ENCODE results near the gene ACSM2B.
"Not testable (repeated sequence)": the region's sequence is repeated elsewhere in the genome, so short reads cannot be mapped to it uniquely, and the experiment has no call there.

- TF ChIP-seq, protein P1, sequence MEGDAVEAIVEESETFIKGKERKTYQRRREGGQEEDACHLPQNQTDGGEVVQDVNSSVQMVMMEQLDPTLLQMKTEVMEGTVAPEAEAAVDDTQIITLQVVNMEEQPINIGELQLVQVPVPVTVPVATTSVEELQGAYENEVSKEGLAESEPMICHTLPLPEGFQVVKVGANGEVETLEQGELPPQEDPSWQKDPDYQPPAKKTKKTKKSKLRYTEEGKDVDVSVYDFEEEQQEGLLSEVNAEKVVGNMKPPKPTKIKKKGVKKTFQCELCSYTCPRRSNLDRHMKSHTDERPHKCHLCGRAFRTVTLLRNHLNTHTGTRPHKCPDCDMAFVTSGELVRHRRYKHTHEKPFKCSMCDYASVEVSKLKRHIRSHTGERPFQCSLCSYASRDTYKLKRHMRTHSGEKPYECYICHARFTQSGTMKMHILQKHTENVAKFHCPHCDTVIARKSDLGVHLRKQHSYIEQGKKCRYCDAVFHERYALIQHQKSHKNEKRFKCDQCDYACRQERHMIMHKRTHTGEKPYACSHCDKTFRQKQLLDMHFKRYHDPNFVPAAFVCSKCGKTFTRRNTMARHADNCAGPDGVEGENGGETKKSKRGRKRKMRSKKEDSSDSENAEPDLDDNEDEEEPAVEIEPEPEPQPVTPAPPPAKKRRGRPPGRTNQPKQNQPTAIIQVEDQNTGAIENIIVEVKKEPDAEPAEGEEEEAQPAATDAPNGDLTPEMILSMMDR (IDR thresholded peaks at IDR 0.05) = not testable (repeated sequence)
- TF ChIP-seq NFYB (CRISPR knock-in tag; conservative IDR thresholded peaks at IDR 0.05; ENCODE audit: low read depth); ATF1 (CRISPR knock-in tag; IDR thresholded peaks at IDR 0.05); TCF7 (CRISPR knock-in tag; IDR thresholded peaks at IDR 0.05; ENCODE audit: low read depth); OVOL2 (CRISPR knock-in tag; IDR thresholded peaks at IDR 0.05; ENCODE audit: borderline replicate concordance); SP1 (CRISPR knock-in tag; conservative IDR thresholded peaks at IDR 0.05); ZNF263 (CRISPR knock-in tag; IDR thresholded peaks at IDR 0.05; ENCODE audit: low read depth); RELA (CRISPR knock-in tag; IDR thresholded peaks at IDR 0.05; ENCODE audit: borderline replicate concordance): not testable (repeated sequence)
- TF ChIP-seq, protein P2, sequence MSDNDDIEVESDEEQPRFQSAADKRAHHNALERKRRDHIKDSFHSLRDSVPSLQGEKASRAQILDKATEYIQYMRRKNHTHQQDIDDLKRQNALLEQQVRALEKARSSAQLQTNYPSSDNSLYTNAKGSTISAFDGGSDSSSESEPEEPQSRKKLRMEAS (CRISPR knock-in tag; IDR thresholded peaks at IDR 0.05) = not testable (repeated sequence)
- TF ChIP-seq, protein P3, sequence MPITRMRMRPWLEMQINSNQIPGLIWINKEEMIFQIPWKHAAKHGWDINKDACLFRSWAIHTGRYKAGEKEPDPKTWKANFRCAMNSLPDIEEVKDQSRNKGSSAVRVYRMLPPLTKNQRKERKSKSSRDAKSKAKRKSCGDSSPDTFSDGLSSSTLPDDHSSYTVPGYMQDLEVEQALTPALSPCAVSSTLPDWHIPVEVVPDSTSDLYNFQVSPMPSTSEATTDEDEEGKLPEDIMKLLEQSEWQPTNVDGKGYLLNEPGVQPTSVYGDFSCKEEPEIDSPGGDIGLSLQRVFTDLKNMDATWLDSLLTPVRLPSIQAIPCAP (CRISPR knock-in tag; IDR thresholded peaks at IDR 0.05) = not testable (repeated sequence)
These were observed 85.2 kb downstream of the ACSM2B start for GRCh38 chr16:20490994-20491393.

All from WTC11 (cell line).